GM12878 (cell line): ENCODE measurements around the gene CLDN5. TPM values are rescaled to one million over a fixed set of nuclear protein-coding genes. Genes with fewer than 3 reads are reported as not detected.
"Not testable (repeated sequence)": the region's sequence is repeated elsewhere in the genome, so short reads cannot be mapped to it uniquely, and the experiment has no call there.

Experiments
- ATAC-seq: fragments of 200-7000 bp; cut with Tn5 transposase; 3 replicates; pipeline ENCODE4 v1.9.1; 2020; ENCODE audit warnings: mild to moderate bottlenecking, moderate library complexity
- BruUV-seq: library from RNA; stranded (reverse); fragments of 400-500 nt; replicated peaks from 2 replicates; lab custom pipeline; 2021; lab: Mats Ljungman, UMichigan
- CTCF ChIA-PET: fragments of 300-600 bp; sonication (Branson Sonifier 250); formaldehyde crosslinking; extraction: SDS; loops from one replicate; lab custom pipeline; 2021; ENCODE audit warnings: inconsistent platforms; lab: Yijun Ruan, JAX
- POLR2A ChIA-PET: fragments of 350-600 bp; formaldehyde crosslinking; extraction: SDS; loops from one replicate; lab custom pipeline; 2021; ENCODE audit warnings: inconsistent platforms; lab: Charles Lee
- RAD21 ChIA-PET: fragments of 300-600 bp; sonication (Branson Sonifier 250); formaldehyde crosslinking; loops from one replicate; lab custom pipeline; 2023; ENCODE audit warnings: antibody characterized with exemption; ENCODE audit not compliant: unreplicated experiment; lab: Charles Lee
- SMC1A ChIA-PET: fragments of 300-600 bp; sonication (Branson Sonifier 250); formaldehyde crosslinking; loops from one replicate; lab custom pipeline; 2023; ENCODE audit not compliant: unreplicated experiment, uncharacterized antibody; lab: Charles Lee
- DNase-seq: peaks from one replicate; pipeline ENCODE4 v3.0.0-alpha.2; 2011; ENCODE audit warnings: low read depth, low spot score
- FAIRE-seq: peaks from 3 replicates; lab custom pipeline; 2011; peaks lifted over from hg19 to GRCh38; lab: Jason Lieb, UNC
- H2AFZ ChIP-seq: 2 replicates; pipeline ENCODE4 v1.6.0; 2011; ENCODE audit warnings: low read depth, low read length, control low read depth; ENCODE audit not compliant: control insufficient read depth
- H3K27ac ChIP-seq: 2 replicates; pipeline ENCODE4 v1.5.1; 2011; ENCODE audit warnings: control low read depth; ENCODE audit not compliant: control insufficient read depth, insufficient read depth
- H3K27me3 ChIP-seq, 2 experiments: replicated peaks in 1 of 2; 2 replicates each; pipeline versions ENCODE4 v1.6.0 to v1.6.1; 2011; ENCODE audit warnings: low read length in 1 of 2; ENCODE audit not compliant: control insufficient read depth in 2 of 2, insufficient read depth in 2 of 2
- H3K36me3 ChIP-seq, 2 experiments: 2 replicates each; pipeline ENCODE4 v1.5.1; 2011; ENCODE audit warnings: low read length in 1 of 2; ENCODE audit not compliant: control insufficient read depth in 2 of 2, insufficient read depth in 2 of 2
- H3K4me1 ChIP-seq: 2 replicates; pipeline ENCODE4 v1.6.1; 2011; ENCODE audit warnings: mild to moderate bottlenecking, low read length, moderate library complexity, mixed read lengths; ENCODE audit not compliant: control insufficient read depth, insufficient read depth
- H3K4me2 ChIP-seq: 2 replicates; pipeline ENCODE4 v1.6.0; 2011; ENCODE audit warnings: control low read depth; ENCODE audit not compliant: control insufficient read depth, insufficient read depth
- H3K4me3 ChIP-seq: fragments of 200-600 bp; sonication (generic); 2 replicates; pipeline ENCODE4 v1.5.1; 2016
- H3K79me2 ChIP-seq: 2 replicates; pipeline ENCODE4 v1.6.0; 2011; ENCODE audit warnings: low read length; ENCODE audit not compliant: control insufficient read depth, insufficient read depth
- H3K9ac ChIP-seq: 2 replicates; pipeline ENCODE4 v1.8.0; 2011; ENCODE audit warnings: low read length, control low read depth, mixed read lengths; ENCODE audit not compliant: control insufficient read depth, insufficient read depth
- H3K9me3 ChIP-seq: replicated peaks from 3 replicates; pipeline ENCODE4 v1.5.1; 2011; ENCODE audit warnings: mild to moderate bottlenecking, low read length; ENCODE audit not compliant: control insufficient read depth, insufficient read depth
- H4K20me1 ChIP-seq: 2 replicates; pipeline ENCODE4 v1.6.0; 2011; ENCODE audit not compliant: control insufficient read depth, insufficient read depth
- MXI1 ChIP-seq: fragments of 150-350 bp; IDR thresholded peaks from 2 replicates; pipeline ENCODE4 v1.6.1; 2011; ENCODE audit warnings: low read depth, mild to moderate bottlenecking, inconsistent platforms, low read length, improper control_type of control experiment
- WGBS: methylation state at CpG from one replicate; pipeline ENCODE4 v1.1.6; 2016; ENCODE audit warnings: low lambda C conversion rate; ENCODE audit not compliant: insufficient replicate concordance, insufficient coverage; ENCODE audit errors: missing lambda C conversion rate; 5-methylcytosine and 5-hydroxymethylcytosine counted together
- in situ Hi-C: fragments of 300-500 bp; cut with MboI; formaldehyde crosslinking; loops from 9 replicates; pipeline ENCODE4 v1.14.3; 2018; ENCODE audit warnings: mixed read lengths
- intact Hi-C: fragments of 100-400 bp; cut with micrococcal nuclease; formaldehyde crosslinking; loops from one replicate; pipeline ENCODE4 v1.14.2; 2022; ENCODE audit not compliant: unreplicated experiment
- polyA plus RNA-seq, 11 experiments: library from polyadenylated mRNA; depleted of rRNA in 4 of 11; unstranded in 6 of 11; stranded (reverse) in 5 of 11; fragments of >200 nt; fragmentation: Nextera tagmentation in 4 of 11; fragmentation: Illumina TruSeq in 1 of 11; extraction: Ambion mirVana in 4 of 11; extraction: Trizol in 1 of 11; gene quantifications; 1 replicate in 1 of 11; 2 replicates in 10 of 11; pipeline versions ENCODE4 v1.2.1 to v1.2.3, GENCODE V29; 2011 to 2016; ENCODE audit warnings: inconsistent platforms in 2 of 11, missing spikeins in 2 of 11, low read depth in 1 of 11
- total RNA-seq, 4 experiments: library from RNA; depleted of rRNA in 3 of 4; stranded (reverse); fragments of >200 nt in 3 of 4; fragmentation: Illumina TruSeq in 1 of 4; extraction: Trizol in 1 of 4; gene quantifications; 2 replicates each; pipeline versions ENCODE4 v1.2.1 to v1.2.3, GENCODE V29; 2013 to 2021
- TF ChIP-seq, protein P1 (sequence below): fragments of 450-650 bp; formaldehyde crosslinking; IDR thresholded peaks from 2 replicates; pipeline ENCODE4 v1.5.0; 2022; ENCODE audit warnings: mild to moderate bottlenecking, missing genetic modification characterization

CLDN5 gene
- total and polyA plus RNA-seq, 10 of the 15 experiments (the other 5 are each of a cell fraction or from before 2014, with no cell fraction given) = 0.15 TPM; not detected in 9

GRCh38 chr22:19533049-19533626, 8.9 kb upstream of the CLDN5 start (continued):
- TF ChIP-seq, protein P1, sequence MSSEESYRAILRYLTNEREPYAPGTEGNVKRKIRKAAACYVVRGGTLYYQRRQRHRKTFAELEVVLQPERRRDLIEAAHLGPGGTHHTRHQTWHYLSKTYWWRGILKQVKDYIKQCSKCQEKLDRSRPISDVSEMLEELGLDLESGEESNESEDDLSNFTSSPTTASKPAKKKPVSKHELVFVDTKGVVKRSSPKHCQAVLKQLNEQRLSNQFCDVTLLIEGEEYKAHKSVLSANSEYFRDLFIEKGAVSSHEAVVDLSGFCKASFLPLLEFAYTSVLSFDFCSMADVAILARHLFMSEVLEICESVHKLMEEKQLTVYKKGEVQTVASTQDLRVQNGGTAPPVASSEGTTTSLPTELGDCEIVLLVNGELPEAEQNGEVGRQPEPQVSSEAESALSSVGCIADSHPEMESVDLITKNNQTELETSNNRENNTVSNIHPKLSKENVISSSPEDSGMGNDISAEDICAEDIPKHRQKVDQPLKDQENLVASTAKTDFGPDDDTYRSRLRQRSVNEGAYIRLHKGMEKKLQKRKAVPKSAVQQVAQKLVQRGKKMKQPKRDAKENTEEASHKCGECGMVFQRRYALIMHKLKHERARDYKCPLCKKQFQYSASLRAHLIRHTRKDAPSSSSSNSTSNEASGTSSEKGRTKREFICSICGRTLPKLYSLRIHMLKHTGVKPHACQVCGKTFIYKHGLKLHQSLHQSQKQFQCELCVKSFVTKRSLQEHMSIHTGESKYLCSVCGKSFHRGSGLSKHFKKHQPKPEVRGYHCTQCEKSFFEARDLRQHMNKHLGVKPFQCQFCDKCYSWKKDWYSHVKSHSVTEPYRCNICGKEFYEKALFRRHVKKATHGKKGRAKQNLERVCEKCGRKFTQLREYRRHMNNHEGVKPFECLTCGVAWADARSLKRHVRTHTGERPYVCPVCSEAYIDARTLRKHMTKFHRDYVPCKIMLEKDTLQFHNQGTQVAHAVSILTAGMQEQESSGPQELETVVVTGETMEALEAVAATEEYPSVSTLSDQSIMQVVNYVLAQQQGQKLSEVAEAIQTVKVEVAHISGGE (CRISPR knock-in tag) = no peak
- TF ChIP-seq MXI1 = no peak

GRCh38 chr22:19531327-19531726, 7.1 kb upstream of the CLDN5 start:
- BruUV-seq, H3K27me3 ChIP-seq, DNase-seq, H3K4me3 ChIP-seq, H3K4me1 ChIP-seq, H2AFZ ChIP-seq, H3K9ac ChIP-seq, in situ Hi-C loops, H4K20me1 ChIP-seq, H3K36me3 ChIP-seq, H3K79me2 ChIP-seq, intact Hi-C loops, H3K4me2 ChIP-seq, CTCF ChIA-PET, POLR2A ChIA-PET, FAIRE-seq, RAD21 ChIA-PET, H3K27ac ChIP-seq, H3K9me3 ChIP-seq, ATAC-seq, SMC1A ChIA-PET: not testable (repeated sequence)
- WGBS = 44% methylated on average over 6 of the region's 6 CpGs
